H1 (cell line): ENCODE data around the gene LRRK1. TPM values are rescaled to one million over a fixed set of nuclear protein-coding genes. Genes with fewer than 3 reads are reported as not detected.

Source experiments
- CTCF ChIA-PET: fragments of 300-600 bp; sonication (Branson Sonifier 250); formaldehyde crosslinking; loops from one replicate; lab custom pipeline; 2021; ENCODE audit not compliant: partially characterized antibody; lab: Charles Lee
- POLR2A ChIA-PET: fragments of 300-600 bp; sonication (Branson Sonifier 250); formaldehyde crosslinking; loops from one replicate; lab custom pipeline; 2021; ENCODE audit warnings: inconsistent platforms; ENCODE audit not compliant: partially characterized antibody; lab: Charles Lee
- DNase-seq, 2 experiments: peaks; one replicate each; pipeline versions ENCODE4 v3.0.0 to v3.0.0-alpha.2; 2010 to 2022; ENCODE audit warnings: low spot score in 2 of 2, low read depth in 1 of 2, mixed read lengths in 1 of 2
- FAIRE-seq: peaks from 2 replicates; lab custom pipeline; 2011; peaks lifted over from hg19 to GRCh38; lab: Jason Lieb, UNC
- H2AFZ ChIP-seq: 2 replicates; pipeline ENCODE4 v1.8.1; 2012; ENCODE audit warnings: low read length, inconsistent platforms
- H2AK5ac ChIP-seq: 2 replicates; pipeline ENCODE4 v1.6.1; 2013; ENCODE audit warnings: low read depth, low read length
- H2BK120ac ChIP-seq: replicated peaks from 2 replicates; pipeline ENCODE3; 2013; ENCODE audit warnings: low read depth, low read length, inconsistent platforms
- H2BK12ac ChIP-seq: 2 replicates; pipeline ENCODE4 v1.6.1; 2013; ENCODE audit warnings: low read depth, low read length
- H2BK15ac ChIP-seq: 2 replicates; pipeline ENCODE4 v1.6.1; 2013; ENCODE audit warnings: low read length
- H2BK20ac ChIP-seq: 2 replicates; pipeline ENCODE4 v1.6.1; 2013; ENCODE audit warnings: low read length
- H2BK5ac ChIP-seq: 2 replicates; pipeline ENCODE4 v1.6.1; 2013; ENCODE audit warnings: low read depth, low read length
- H3K14ac ChIP-seq: 2 replicates; pipeline ENCODE4 v1.6.1; 2013; ENCODE audit warnings: inconsistent platforms; ENCODE audit not compliant: insufficient read length
- H3K18ac ChIP-seq: 2 replicates; pipeline ENCODE4 v1.6.1; 2013; ENCODE audit warnings: low read length; ENCODE audit errors: extremely low read depth
- H3K23ac ChIP-seq: 2 replicates; pipeline ENCODE4 v1.6.1; 2013; ENCODE audit warnings: inconsistent platforms; ENCODE audit not compliant: insufficient read length
- H3K23me2 ChIP-seq: 2 replicates; pipeline ENCODE4 v1.6.1; 2013; ENCODE audit warnings: low read depth, low read length
- H3K27ac ChIP-seq: 2 replicates; pipeline ENCODE4 v1.6.1; 2011; ENCODE audit warnings: low read depth, low read length, inconsistent platforms
- H3K27me3 ChIP-seq, 4 experiments: replicated peaks in 1 of 4; 1 replicate in 1 of 4; 2 replicates in 3 of 4; pipeline versions ENCODE4 v1.6.1 to v1.8.1; 2011 to 2013; ENCODE audit warnings: low read length in 3 of 4, mild to moderate bottlenecking in 3 of 4, inconsistent platforms in 2 of 4, mixed read lengths in 2 of 4, moderate library complexity in 1 of 4; ENCODE audit not compliant: control insufficient read depth in 3 of 4, insufficient read depth in 3 of 4; ENCODE audit errors: extremely low read depth in 1 of 4
- H3K36me3 ChIP-seq, 4 experiments: 2 replicates each; pipeline versions ENCODE4 v1.6.1 to v1.8.1; 2011 to 2013; ENCODE audit warnings: mild to moderate bottlenecking in 4 of 4, low read length in 3 of 4, moderate library complexity in 2 of 4, control low read depth in 1 of 4, inconsistent platforms in 1 of 4; ENCODE audit not compliant: insufficient read depth in 4 of 4, control insufficient read depth in 2 of 4
- H3K4ac ChIP-seq: replicated peaks from 2 replicates; pipeline ENCODE3; 2013; ENCODE audit warnings: low read length, low read depth, mixed read lengths, inconsistent platforms; ENCODE audit not compliant: insufficient read length
- H3K4me1 ChIP-seq, 4 experiments: replicated peaks in 1 of 4; 1 replicate in 1 of 4; 2 replicates in 3 of 4; pipeline versions ENCODE4 v1.6.1 to v1.8.1; 2011 to 2013; ENCODE audit warnings: low read length in 3 of 4, inconsistent platforms in 2 of 4, mixed read lengths in 1 of 4; ENCODE audit not compliant: insufficient read depth in 4 of 4, control insufficient read depth in 3 of 4
- H3K4me2 ChIP-seq, 2 experiments: 2 replicates each; pipeline versions ENCODE4 v1.6.1 to v1.8.1; 2011 to 2013; ENCODE audit warnings: low read depth in 2 of 2, low read length in 2 of 2, control low read depth in 1 of 2, inconsistent platforms in 1 of 2, mild to moderate bottlenecking in 1 of 2; ENCODE audit not compliant: insufficient read depth in 1 of 2
- H3K4me3 ChIP-seq, 4 experiments: fragments of 200-600, 300-600 bp in 1 of 4; sonication (generic), shearing (Covaris generic), sonication (Bioruptor Twin) in 1 of 4; 2 replicates each; pipeline versions ENCODE4 v1.5.1 to v1.8.1; 2011 to 2016; ENCODE audit warnings: low read length in 4 of 4, low read depth in 3 of 4, control low read depth in 2 of 4, inconsistent platforms in 2 of 4, mild to moderate bottlenecking in 2 of 4, mixed read lengths in 1 of 4, moderate library complexity in 1 of 4; ENCODE audit not compliant: insufficient read depth in 2 of 4; ENCODE audit errors: extremely low read depth in 1 of 4
- H3K56ac ChIP-seq: replicated peaks from 2 replicates; pipeline ENCODE3; 2013; ENCODE audit warnings: low read depth, mild to moderate bottlenecking, mixed read lengths, low read length, inconsistent platforms; ENCODE audit not compliant: insufficient read length
- H3K79me1 ChIP-seq: 2 replicates; pipeline ENCODE4 v1.6.1; 2013; ENCODE audit warnings: low read depth, low read length, control low read depth
- H3K79me2 ChIP-seq, 2 experiments: 2 replicates each; pipeline versions ENCODE4 v1.6.1 to v1.8.1; 2012 to 2013; ENCODE audit warnings: low read length in 2 of 2, mild to moderate bottlenecking in 2 of 2, inconsistent platforms in 1 of 2; ENCODE audit not compliant: insufficient read depth in 2 of 2, control insufficient read depth in 1 of 2
- H3K9ac ChIP-seq, 4 experiments: replicated peaks in 1 of 4; 1 replicate in 1 of 4; 2 replicates in 3 of 4; pipeline versions ENCODE4 v1.6.1 to v1.8.1; 2011 to 2013; ENCODE audit warnings: low read depth in 3 of 4, low read length in 3 of 4, control low read depth in 2 of 4, mild to moderate bottlenecking in 2 of 4, moderate library complexity in 2 of 4, inconsistent platforms in 1 of 4; ENCODE audit errors: extremely low read depth in 1 of 4
- H3K9me3 ChIP-seq, 2 experiments: 2 replicates each; pipeline versions ENCODE4 v1.6.1 to v1.8.1; 2012 to 2013; ENCODE audit warnings: mild to moderate bottlenecking in 2 of 2, moderate library complexity in 2 of 2, control low read depth in 1 of 2, inconsistent platforms in 1 of 2, low read depth in 1 of 2, low read length in 1 of 2, mixed read lengths in 1 of 2; ENCODE audit not compliant: insufficient read depth in 2 of 2
- H4K20me1 ChIP-seq, 2 experiments: replicated peaks in 1 of 2; 2 replicates each; pipeline versions ENCODE3 to v1.8.1; 2011 to 2013; ENCODE audit warnings: inconsistent platforms in 2 of 2, low read length in 2 of 2, mild to moderate bottlenecking in 1 of 2; ENCODE audit not compliant: insufficient read depth in 2 of 2, control insufficient read depth in 1 of 2
- H4K5ac ChIP-seq: 2 replicates; pipeline ENCODE4 v1.6.1; 2013; ENCODE audit warnings: low read length, low read depth, mixed read lengths, inconsistent platforms; ENCODE audit not compliant: insufficient read length
- H4K8ac ChIP-seq: 2 replicates; pipeline ENCODE4 v1.8.0; 2013; ENCODE audit warnings: mild to moderate bottlenecking, moderate library complexity, low read length, inconsistent platforms; ENCODE audit not compliant: insufficient read depth; ENCODE audit errors: extremely low read depth
- H4K91ac ChIP-seq: replicated peaks from 2 replicates; pipeline ENCODE3; 2013; ENCODE audit warnings: low read length, mixed read lengths, inconsistent platforms; ENCODE audit not compliant: insufficient read length
- BCL11A ChIP-seq, 2 experiments: IDR thresholded peaks; one replicate each; pipeline ENCODE4 v1.6.1; 2011; ENCODE audit warnings: low read depth in 2 of 2, low read length in 2 of 2, mild to moderate bottlenecking in 2 of 2
- CTCF ChIP-seq, 3 experiments: IDR thresholded peaks; 1 replicate in 2 of 3; 2 replicates in 1 of 3; pipeline versions ENCODE4 v1.5.1 to v1.6.1; 2011; ENCODE audit warnings: low read length in 3 of 3, mild to moderate bottlenecking in 3 of 3, inconsistent platforms in 2 of 3, low read depth in 1 of 3, moderate library complexity in 1 of 3; ENCODE audit not compliant: insufficient read depth in 1 of 3; ENCODE audit errors: control extremely low read depth in 1 of 3
- RBBP5 ChIP-seq: IDR thresholded peaks from 2 replicates; pipeline ENCODE4 v1.7.1; 2012; ENCODE audit warnings: low read depth, mild to moderate bottlenecking, inconsistent platforms, low read length, moderate library complexity, borderline replicate concordance
- USF2 ChIP-seq: IDR thresholded peaks from 2 replicates; pipeline ENCODE4 v1.6.1; 2011; ENCODE audit warnings: low read length, improper control_type of control experiment
- WGBS, 2 experiments: shearing (Covaris generic) in 1 of 2; methylation state at CpG; one replicate each; pipeline versions ENCODE4 v1.1.6 to v1.1.7; 2013 to 2015; ENCODE audit warnings: low lambda C conversion rate in 2 of 2, mixed read lengths in 2 of 2, inconsistent platforms in 1 of 2, low coverage in 1 of 2, missing lambda C conversion rate in 1 of 2; ENCODE audit not compliant: insufficient replicate concordance in 2 of 2, insufficient coverage in 1 of 2, insufficient read length in 1 of 2; ENCODE audit errors: extremely low coverage in 1 of 2, missing lambda C conversion rate in 1 of 2; 5-methylcytosine and 5-hydroxymethylcytosine counted together
- polyA plus RNA-seq, 7 experiments: library from polyadenylated mRNA; depleted of rRNA in 3 of 7; stranded (reverse) in 5 of 7; unstranded in 2 of 7; fragments of >200 nt in 5 of 7; fragments of 200-250 nt in 2 of 7; gene quantifications; 1 replicate in 5 of 7; 2 replicates in 1 of 7; 4 replicates in 1 of 7; pipeline versions ENCODE4 v1.2.1 to v1.2.3, GENCODE V29; 2011 to 2013; ENCODE audit warnings: missing spikeins in 2 of 7, mixed read lengths in 2 of 7
- total RNA-seq: library from RNA; stranded (reverse); fragmentation: NEBNext Ultra II Directional; extraction: Animal tissue kit (Norgen Biotek cat#: 25700); gene quantifications from 2 replicates; pipeline ENCODE4 v1.2.1, GENCODE V29; 2021

LRRK1 gene
- total and polyA plus RNA-seq, 2 of the 8 experiments (the other 6 are each of a cell fraction or from before 2014, with no cell fraction given), result 1.2 to 3.6 TPM

- no peak overlapping the region for H3K14ac ChIP-seq
- no peaks in the 10 kb centered on the region for H3K36me3 ChIP-seq
- H4K5ac ChIP-seq, result no peak overlapping the region
- DNase-seq (peak in 1 of 2 experiments; percentile 46), FAIRE-seq (no peak)
- H3K27me3 ChIP-seq, result no peaks in the 10 kb centered on the region; a peak in 1 of 7 replicates
- H3K4me1 ChIP-seq, result no peaks in the 10 kb centered on the region
- no peak overlapping the region for H3K56ac ChIP-seq
- H3K79me2 ChIP-seq, result no peaks in the 10 kb centered on the region
- H3K9me3 ChIP-seq, result no peaks in the 10 kb centered on the region
- POLR2A ChIA-PET, result no interaction called here
- no peak overlapping the region for H3K4me3 ChIP-seq
- no peak overlapping the region for H3K9ac ChIP-seq
- H4K91ac ChIP-seq, result no peak overlapping the region
- 89% methylated on average over 19 of the region's 19 CpGs; no CpG with 5 or more reads in 1 of the 2 experiments for WGBS, 2 experiments
- no peak overlapping the region for H3K18ac ChIP-seq
- no peaks in the 10 kb centered on the region for H4K20me1 ChIP-seq
- no peaks in the 10 kb centered on the region for H3K79me1 ChIP-seq
- H2AK5ac ChIP-seq, result no peak overlapping the region
- CTCF ChIA-PET, result interaction anchor here (1.3 to 4.2 kb wide), 7 partner anchors 8 to 230 kb away, joined by 3 to 24 read pairs (median 6); no protein-coding TSS in a partner anchor
- no peak overlapping the region for H2BK20ac ChIP-seq
- H3K4ac ChIP-seq, result no peak overlapping the region
- no peak overlapping the region for H2BK120ac ChIP-seq
- H2BK5ac ChIP-seq, result no peak overlapping the region
- no peak overlapping the region for H3K23ac ChIP-seq
- no peak overlapping the region for H2AFZ ChIP-seq
- no peaks in the 10 kb centered on the region; the same call in 1 of the 2 replicates for H3K23me2 ChIP-seq
- no peak overlapping the region for H2BK12ac ChIP-seq
- no peak overlapping the region for H3K4me2 ChIP-seq
- H2BK15ac ChIP-seq, result no peak overlapping the region
- H3K27ac ChIP-seq, result no peak overlapping the region
- H4K8ac ChIP-seq, result no peak overlapping the region; the same call in 1 of the 2 replicates
- TF ChIP-seq RBBP5, result no peak
- peak; percentile 30 to 53 (median 32) for TF ChIP-seq CTCF (IDR thresholded peaks at IDR 0.05; ENCODE audit: control extremely low read depth in 1 of 3, insufficient read depth in 1 of 3, low read depth in 1 of 3, low read length in 3 of 3)
- TF ChIP-seq BCL11A (IDR thresholded peaks at IDR 0.05; ENCODE audit: low read depth in 2 of 2, low read length in 2 of 2), result no peak
- TF ChIP-seq USF2, result no peak
Observed at GRCh38 chr15:101028772-101029438, 109.7 kb downstream of the LRRK1 start.
